NCI-H69 (cell line): ENCODE measurements around the gene NEK6.

Experiments
- DNase-seq: peaks from one replicate; lab custom pipeline; 2025; lab: John Stamatoyannopoulos, UW

Gene NEK6

GRCh38 chr9:124373851-124374250, 116.1 kb downstream of the NEK6 start:
- DNase-seq: no peak

DNA sequence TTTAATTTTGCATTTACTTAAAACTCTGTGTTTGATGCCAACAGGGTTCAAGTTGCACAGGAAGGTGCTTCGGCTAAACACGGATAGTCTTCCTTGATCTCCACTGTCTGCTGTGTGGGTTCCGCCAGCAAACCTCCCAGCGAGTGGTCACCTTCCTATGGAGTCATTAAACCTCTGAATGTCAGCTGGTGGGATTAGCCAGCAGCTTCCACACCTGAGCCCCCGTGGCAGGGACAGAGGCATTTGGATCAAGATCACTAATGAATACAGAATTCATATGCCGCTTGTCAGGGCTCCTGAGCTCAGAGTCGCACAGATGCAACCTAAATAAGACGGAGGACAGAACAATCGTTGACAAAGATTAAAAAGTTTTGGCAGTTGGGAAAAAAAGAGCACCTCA, 118.0 kb downstream of the NEK6 start:
- no peak for DNase-seq

GRCh38 chr9:124376329-124376728, 118.6 kb downstream of the NEK6 start:
- DNase-seq: no peak

DNA sequence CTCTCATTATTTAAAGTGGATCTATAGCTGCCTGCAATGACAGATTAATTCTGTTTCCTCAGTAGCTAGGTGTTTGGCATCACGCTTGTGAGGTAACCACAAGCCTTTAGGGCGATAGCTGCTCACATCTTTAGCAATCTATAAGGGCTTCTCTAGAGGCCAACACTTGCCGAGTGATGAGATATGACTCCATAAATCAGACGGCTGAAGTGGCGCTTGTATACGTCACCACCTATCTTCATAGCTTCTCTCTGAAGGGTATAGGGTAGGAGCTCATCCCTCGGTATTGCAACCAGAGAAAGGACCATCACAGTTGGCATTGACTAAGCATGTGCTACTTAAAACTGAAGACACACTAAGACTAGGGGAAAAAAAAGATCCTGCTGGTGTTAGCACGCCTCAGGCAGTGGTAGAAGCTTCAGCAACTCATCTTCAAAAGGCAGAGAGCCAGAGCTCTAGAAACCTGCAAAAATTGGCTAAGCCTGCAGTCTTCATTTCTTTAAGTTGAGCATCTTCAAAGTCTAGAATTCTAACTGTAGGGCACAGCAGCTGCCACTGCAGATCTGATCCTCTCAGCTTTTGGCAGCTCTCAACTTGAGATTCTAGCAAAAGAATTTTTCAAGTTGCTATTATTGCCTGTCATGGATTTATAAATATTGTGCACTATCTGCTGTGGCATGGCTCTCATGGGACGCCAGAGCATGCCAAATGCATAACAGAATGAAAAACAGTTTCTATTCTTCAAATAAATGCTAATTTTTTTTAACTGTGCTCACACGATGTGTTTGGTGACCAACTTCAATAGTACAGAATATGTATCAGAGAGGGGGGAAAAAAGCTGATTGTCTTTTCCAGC, 120.0 kb downstream of the NEK6 start:
- no peak for DNase-seq

- DNase-seq: no peak
These were observed 123.6 kb downstream of the NEK6 start for GRCh38 chr9:124381170-124381945.

- DNase-seq: no peak
These were observed 126.5 kb downstream of the NEK6 start for GRCh38 chr9:124384210-124384609.

GRCh38 chr9:124384846-124385245, 127.1 kb downstream of the NEK6 start:
- no peak for DNase-seq

DNA sequence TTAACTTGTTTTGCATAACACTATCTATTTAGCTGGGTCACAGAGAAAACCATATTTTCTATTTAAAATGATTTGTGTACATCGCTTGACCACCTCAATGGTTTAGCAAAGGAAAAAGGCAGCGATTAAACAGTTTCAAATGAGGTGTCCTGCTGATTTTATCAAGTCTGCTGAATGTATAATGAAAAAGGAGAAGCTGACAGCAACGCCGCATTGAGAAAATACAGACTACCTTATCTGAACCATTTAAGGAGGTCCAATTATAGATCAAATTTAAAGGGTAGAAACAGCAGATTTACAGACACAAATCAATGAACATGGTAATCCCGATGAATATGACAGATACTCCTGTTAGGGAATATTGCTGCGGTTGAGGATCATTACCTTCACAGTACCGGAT, 127.9 kb downstream of the NEK6 start:
- DNase-seq: no peak

- DNase-seq: peak; percentile 16
These were observed 128.5 kb downstream of the NEK6 start for GRCh38 chr9:124386201-124386600.

DNA sequence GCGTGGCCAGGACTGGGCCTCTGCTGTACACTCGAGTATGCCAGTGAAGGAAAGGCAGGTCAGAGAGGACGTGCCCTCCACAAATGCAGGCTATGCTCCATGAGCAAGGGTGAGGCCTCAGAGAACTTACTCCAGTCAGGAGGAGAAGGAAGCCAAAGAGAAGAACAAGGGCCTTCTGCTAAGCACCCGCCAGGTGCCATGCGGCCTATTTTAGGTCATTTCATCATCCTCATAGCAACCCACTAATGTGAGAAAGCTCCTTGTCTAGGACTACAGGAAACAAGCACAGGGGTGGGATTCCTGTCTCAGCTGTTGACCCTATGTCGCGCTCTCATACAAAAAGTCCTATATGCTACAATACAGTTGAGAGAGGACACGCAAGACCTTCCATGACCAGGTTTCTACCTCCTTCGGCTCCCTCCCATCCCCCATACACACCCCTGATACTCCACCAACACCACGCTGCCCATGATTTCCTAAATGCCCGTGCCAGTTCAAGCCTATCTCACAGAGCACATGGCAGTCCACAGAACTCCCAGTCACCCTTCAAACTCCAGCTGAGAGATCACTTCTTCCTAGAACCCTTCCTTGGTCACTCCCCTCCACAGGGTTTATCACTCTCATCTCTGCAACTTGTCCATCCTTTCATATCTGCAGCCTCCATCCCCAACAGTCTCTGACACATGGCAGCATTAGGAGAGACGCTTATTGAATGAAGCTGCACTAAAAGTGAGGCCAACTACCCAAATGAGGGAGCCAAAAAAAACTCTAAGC, 130.7 kb downstream of the NEK6 start:
- no peak for DNase-seq

DNA sequence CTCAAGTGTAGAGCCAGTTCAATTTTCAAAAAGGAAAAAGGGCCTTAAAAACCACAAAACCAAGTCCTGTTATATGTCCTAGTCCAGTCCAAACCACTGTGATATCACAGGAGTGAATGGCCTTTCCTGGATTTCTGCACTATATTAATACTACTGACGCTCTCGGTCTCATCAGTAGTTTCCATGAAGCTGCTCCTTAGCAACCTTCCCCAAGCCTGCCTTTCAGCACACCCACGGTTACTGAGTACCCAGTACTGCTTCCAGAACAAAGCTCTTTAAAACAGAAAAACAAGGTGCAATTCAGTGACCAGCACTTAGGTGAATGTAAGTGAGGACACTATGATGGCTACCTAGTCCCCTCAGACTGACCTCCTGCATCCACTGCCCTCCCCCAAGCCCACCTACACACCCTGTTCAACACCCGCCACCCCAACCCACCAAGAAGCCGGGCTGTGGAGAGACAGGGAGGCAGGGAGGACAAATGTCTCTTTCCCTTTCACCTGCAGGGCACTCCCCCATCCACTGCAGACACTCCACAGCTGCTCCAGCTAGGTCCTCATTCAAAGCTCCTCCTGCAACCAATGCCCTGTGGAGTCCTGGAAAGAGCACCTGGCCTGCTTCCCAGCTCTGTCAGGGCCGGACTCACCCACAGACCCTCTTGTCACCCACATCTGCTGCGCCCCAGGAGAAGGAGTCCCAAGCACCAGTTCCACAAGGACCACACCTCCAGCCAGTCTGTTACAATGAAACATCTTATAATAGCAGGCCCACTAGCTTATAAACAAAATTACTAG, 131.6 kb downstream of the NEK6 start:
- DNase-seq: peak; percentile 45

DNA sequence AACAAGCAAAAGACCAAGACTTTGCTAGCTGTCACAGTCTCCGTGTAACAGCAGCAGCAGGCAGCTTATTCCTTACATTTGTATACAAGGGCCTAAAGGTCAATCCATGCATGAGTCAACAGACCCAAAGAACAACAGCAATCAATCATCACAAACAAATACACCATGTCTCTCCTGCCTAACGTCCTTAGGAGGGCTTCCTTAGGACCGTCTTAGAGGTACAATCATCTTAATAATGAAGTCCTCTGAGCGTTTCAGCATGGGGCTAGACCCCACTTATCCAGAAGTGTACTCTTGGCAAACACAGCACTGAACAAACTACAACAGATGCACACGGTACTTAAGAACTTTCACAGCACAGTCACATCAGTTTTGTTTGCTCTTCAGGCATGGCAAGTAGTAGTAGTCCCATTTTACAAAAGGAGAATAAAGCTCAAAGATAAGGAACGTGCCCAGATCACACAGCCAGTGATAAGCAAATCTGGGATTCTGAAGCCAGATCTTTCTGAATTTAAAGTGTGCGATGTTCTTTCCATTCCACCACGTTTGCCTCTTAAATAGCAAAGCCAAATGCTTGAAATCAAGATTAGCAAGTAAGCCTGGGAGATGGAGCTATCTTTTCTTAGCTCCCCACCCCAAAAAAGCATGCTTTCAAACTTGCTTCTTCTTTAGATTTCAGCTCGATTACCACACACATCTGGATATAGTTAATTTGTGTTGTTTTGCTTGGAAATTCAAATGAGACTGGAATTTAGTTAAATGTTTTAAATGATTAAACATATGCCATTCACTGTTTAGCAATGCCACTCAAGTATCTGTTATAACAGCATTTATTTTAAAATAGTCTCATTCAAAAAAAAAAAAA, 133.3 kb downstream of the NEK6 start:
- peak; percentile 67 for DNase-seq

GRCh38 chr9:124392254-124392870, 134.6 kb downstream of the NEK6 start:
- no peak for DNase-seq

DNA sequence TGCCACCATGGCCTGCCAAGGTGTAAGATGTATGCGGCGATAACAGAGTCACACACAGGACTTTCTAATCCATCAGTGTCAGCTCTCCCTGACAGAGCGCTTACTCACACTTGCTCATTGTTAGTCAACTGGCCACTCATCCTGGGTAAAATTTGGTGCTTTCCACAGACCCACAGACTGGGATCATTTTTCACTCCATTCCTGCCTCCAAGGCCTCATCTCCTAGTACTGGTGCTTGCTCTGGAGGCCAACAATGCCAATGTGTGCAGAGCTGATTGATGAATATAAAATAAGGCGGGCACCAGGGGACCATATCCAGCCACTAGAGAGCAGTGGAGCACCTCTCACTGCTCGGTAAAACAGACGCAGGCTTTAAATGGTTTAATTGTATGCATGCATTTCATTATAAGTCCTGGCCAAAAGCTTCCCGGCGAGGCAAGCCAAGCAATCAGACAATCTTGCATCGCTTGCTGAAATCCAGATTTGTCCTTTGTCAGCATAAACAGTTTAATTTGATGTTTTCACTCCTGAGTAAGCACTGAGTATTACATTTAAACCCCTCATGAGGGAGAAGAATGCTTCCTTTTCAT, 135.2 kb downstream of the NEK6 start:
- peak; percentile 14 for DNase-seq

- DNase-seq: no peak
These were observed 136.4 kb downstream of the NEK6 start for GRCh38 chr9:124394167-124394566.

DNA sequence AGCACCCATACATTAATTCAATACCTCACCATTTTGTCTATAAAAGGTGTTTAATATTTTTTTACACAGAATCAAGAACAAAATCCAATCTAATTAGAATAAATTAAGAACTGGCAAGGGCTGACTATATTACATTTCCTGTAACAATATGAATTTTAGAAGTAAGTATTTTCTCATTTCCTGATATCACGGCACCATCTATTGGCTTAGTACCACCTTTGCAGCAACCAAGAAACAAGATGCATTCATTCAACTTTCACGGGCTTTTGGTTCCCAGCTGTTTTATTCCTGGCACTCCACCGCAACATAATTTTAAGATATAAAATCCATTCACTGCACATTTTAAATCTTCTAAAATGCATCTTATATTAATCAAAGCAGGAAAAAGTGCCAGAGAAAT, 136.8 kb downstream of the NEK6 start:
- no peak for DNase-seq

- no peak for DNase-seq
These were observed 138.1 kb downstream of the NEK6 start for GRCh38 chr9:124395826-124396225.

DNA sequence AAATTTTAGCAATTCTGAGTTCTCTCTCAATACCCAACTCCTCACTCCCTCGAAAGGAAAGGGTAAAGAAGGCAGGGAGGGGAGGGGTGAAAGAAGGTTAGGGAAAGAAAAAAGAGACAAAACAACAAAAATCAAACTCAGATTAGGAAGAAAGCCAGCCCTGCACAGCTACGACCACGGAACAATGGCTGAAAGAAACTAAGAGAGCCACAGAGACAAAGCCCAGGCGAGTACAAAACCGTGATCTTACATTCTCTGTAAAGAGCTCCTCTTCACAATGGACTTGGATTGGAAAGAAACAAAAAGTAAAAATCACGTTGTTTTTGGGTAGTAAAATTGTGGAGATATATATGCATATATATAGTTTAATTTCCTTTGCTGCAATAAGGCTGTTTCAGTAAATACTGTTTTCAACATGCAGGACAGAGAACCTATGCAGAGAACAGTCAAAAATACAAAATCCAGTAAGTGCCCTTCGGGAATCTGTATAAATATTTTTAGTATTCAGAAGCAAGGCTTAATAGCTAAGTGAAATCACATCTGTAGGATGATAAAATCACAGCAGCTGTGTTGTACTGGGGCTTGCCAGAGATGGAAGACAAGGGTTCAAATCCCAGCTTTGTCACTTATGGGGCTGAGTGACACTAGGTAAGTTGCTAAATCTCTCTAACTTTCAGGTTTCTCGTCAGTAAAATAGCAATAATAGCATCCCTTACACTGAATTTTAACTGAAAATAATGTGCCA, 140.6 kb downstream of the NEK6 start:
- no peak for DNase-seq

GRCh38 chr9:124399323-124399967, 141.7 kb downstream of the NEK6 start:
- DNase-seq: no peak
